ENCODE measurements around the gene ABLIM2. TPM values are rescaled to one million over a fixed set of nuclear protein-coding genes. Genes with fewer than 3 reads are reported as not detected.
A peak's percentile ranks its signal among the peaks of the same experiment; 100 is the strongest.

ABLIM2 gene
- total RNA-seq, 2 experiments from 2014 or later, result 0.58 to 0.64 TPM

- ChIA-PET POLR2A (no interaction called here), CTCF (no interaction called here)
- Mint-ChIP-seq H3K27ac (no peak overlapping the region), H3K9me3 (ENCODE audit: low read depth) (no peaks in the 10 kb centered on the region), H3K27me3 (no peaks in the 10 kb centered on the region), H3K4me1 (no peaks in the 10 kb centered on the region), H3K36me3 (ENCODE audit: low read depth) (no peaks in the 10 kb centered on the region), H3K4me3 (no peak overlapping the region)
- intact Hi-C loops (cut with DNase I, micrococcal nuclease), result no loop called here
- DNase-seq, result no peak
- no peak for ATAC-seq
Observed at GRCh38 chr4:8072235-8072968, 86.2 kb downstream of the ABLIM2 start.

GRCh38 chr4:8071766-8072165, 86.8 kb downstream of the ABLIM2 start:
- no peak for ATAC-seq
- intact Hi-C loops (cut with DNase I, micrococcal nuclease), result no loop called here
- Mint-ChIP-seq H3K27me3 (no peaks in the 10 kb centered on the region), H3K9me3 (ENCODE audit: low read depth) (no peaks in the 10 kb centered on the region), H3K27ac (no peak overlapping the region), H3K4me1 (no peaks in the 10 kb centered on the region), H3K4me3 (no peak overlapping the region), H3K36me3 (ENCODE audit: low read depth) (no peaks in the 10 kb centered on the region)
- POLR2A ChIA-PET, result no interaction called here
- CTCF ChIA-PET, result interaction anchor here (0.6 kb wide), 1 partner anchor 11 kb away, joined by 3 read pairs; no protein-coding TSS in a partner anchor
- DNase-seq, result no peak

DNA sequence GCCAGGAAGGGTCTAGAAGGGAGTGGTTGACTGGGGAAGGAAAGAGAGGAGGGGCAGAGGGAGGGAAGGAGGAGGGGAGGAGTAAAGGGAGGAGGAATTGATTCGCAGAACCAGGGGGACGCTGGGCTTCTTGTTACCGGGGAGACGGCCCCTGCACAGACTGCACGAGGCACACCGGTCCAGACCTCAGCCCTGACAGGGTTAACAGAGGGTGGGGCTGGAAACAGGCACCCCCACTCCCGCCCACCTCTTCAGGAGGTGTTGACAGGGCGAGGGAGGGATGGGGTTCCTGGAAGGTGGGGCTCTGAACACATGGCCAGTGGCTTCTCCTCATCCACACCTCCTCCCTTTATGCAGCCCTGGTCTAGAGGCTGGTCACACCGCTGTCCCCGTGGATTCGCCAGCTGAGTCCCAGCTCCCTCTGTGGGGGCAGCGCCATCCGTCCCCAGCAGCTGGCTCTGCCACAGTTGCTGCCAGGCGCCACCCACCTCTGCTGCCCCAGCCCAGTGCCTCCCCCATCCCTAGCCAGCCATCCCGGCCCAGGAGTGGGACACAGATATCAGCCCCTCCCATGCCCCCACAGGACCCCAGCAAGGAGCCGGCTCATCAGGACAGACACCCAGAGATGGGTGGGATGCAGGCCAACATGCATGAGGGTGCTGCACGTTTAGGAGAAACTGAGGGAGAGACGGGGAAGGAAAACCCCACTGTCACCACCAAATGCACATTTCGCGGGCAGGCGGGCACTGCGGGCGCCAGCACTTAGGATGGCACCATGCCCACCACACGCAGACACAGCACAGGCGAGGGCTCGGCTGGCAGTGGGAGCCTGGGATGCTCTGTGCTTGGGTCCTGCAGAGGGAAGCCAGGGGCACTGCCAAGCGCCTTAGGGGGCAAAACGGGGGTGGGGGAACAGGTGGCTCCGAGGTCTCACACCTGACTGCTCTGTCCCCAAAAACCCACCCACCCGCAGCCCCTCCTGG, 87.6 kb downstream of the ABLIM2 start:
- intact Hi-C loops (cut with DNase I, micrococcal nuclease), result no loop called here
- no peaks in the 10 kb centered on the region for H3K36me3 Mint-ChIP-seq (ENCODE audit: low read depth)
- no peak overlapping the region for H3K27ac Mint-ChIP-seq
- CTCF ChIA-PET, result interaction anchor here (0.6 kb wide), 2 partner anchors 10 to 397 kb away, joined by 3 read pairs; no protein-coding TSS in a partner anchor
- H3K27me3 Mint-ChIP-seq, result no peaks in the 10 kb centered on the region
- no peak overlapping the region for H3K4me3 Mint-ChIP-seq
- ATAC-seq (peak; percentile 12), DNase-seq (no peak)
- H3K4me1 Mint-ChIP-seq, result no peaks in the 10 kb centered on the region
- POLR2A ChIA-PET, result no interaction called here
- no peaks in the 10 kb centered on the region for H3K9me3 Mint-ChIP-seq (ENCODE audit: low read depth)

- no peak for ATAC-seq
- H3K9me3 Mint-ChIP-seq (ENCODE audit: low read depth), result peaks cover 9% of the 10 kb centered on the region
Observed at GRCh38 chr4:8069102-8069752, 89.4 kb downstream of the ABLIM2 start.

GRCh38 chr4:8067945-8068896, 90.4 kb downstream of the ABLIM2 start:
- ChIA-PET CTCF (no interaction called here), POLR2A (no interaction called here)
- peaks cover 16% of the 10 kb centered on the region for H3K9me3 Mint-ChIP-seq (ENCODE audit: low read depth)
- H3K4me3 Mint-ChIP-seq, result no peak overlapping the region
- no peaks in the 10 kb centered on the region for H3K4me1 Mint-ChIP-seq
- H3K27ac Mint-ChIP-seq, result no peak overlapping the region
- no peaks in the 10 kb centered on the region for H3K27me3 Mint-ChIP-seq
- intact Hi-C loops (cut with DNase I, micrococcal nuclease), result no loop called here
- DNase-seq (no peak), ATAC-seq (no peak)
- peaks cover 2% of the 10 kb centered on the region for H3K36me3 Mint-ChIP-seq (ENCODE audit: low read depth)

More at GRCh38 chr4:8069102-8069752, 89.4 kb downstream of the ABLIM2 start:
- no peaks in the 10 kb centered on the region for H3K4me1 Mint-ChIP-seq
- POLR2A ChIA-PET, result no interaction called here
- CTCF ChIA-PET, result no interaction called here
- H3K36me3 Mint-ChIP-seq (ENCODE audit: low read depth), result no peaks in the 10 kb centered on the region
- H3K27ac Mint-ChIP-seq, result no peak overlapping the region
- no peaks in the 10 kb centered on the region for H3K27me3 Mint-ChIP-seq
- no peak overlapping the region for H3K4me3 Mint-ChIP-seq
- intact Hi-C loops (cut with DNase I, micrococcal nuclease), result no loop called here
- DNase-seq, result no peak

DNA sequence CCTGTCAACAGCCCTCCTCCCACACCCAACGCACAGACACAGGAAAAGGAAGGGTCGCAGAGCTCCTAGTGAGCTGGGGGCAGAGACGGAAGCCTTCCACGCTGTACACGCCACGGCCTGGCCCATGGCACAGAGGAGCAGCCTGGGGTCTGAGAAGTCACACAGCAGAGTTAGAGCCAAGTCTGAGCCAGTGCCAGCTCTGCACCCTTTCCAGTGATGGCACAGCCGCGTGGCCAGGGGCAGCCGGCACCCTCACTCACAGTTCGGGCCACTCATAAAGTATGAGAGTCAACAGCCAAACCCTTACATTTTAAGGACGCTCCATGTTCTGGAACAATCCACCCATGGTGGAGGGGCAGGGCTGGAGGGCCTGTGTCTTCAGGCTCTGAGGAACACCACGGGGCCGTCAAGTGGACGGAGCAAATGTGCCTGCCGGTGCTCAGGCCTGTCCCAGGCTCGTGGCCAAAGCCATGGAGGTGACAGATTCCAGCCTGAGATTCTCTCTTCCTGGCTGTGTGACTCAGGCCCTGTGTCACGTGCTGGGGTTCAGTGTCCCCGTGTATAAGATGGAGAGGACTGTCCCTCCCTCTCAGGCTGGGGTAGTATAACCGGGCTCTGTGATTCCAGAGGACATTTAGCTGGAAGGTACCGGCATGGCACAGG, 91.2 kb downstream of the ABLIM2 start:
- DNase-seq (no peak), ATAC-seq (no peak)
- H3K27ac Mint-ChIP-seq, result no peak overlapping the region
- H3K4me3 Mint-ChIP-seq, result no peak overlapping the region
- H3K9me3 Mint-ChIP-seq (ENCODE audit: low read depth), result peaks cover 16% of the 10 kb centered on the region
- intact Hi-C loops (cut with DNase I, micrococcal nuclease), result no loop called here
- CTCF ChIA-PET, result no interaction called here
- no peaks in the 10 kb centered on the region for H3K27me3 Mint-ChIP-seq
- no peaks in the 10 kb centered on the region for H3K4me1 Mint-ChIP-seq
- peaks cover 2% of the 10 kb centered on the region for H3K36me3 Mint-ChIP-seq (ENCODE audit: low read depth)
- POLR2A ChIA-PET, result no interaction called here

- ATAC-seq (no peak), DNase-seq (no peak)
- H3K27ac Mint-ChIP-seq, result no peak overlapping the region
- no peak overlapping the region for H3K4me3 Mint-ChIP-seq
- H3K36me3 Mint-ChIP-seq (ENCODE audit: low read depth), result peaks cover 2% of the 10 kb centered on the region
- peaks cover 16% of the 10 kb centered on the region for H3K9me3 Mint-ChIP-seq (ENCODE audit: low read depth)
- H3K27me3 Mint-ChIP-seq, result no peaks in the 10 kb centered on the region
- intact Hi-C loops (cut with DNase I, micrococcal nuclease), result no loop called here
- CTCF ChIA-PET, result no interaction called here
- H3K4me1 Mint-ChIP-seq, result no peaks in the 10 kb centered on the region
- POLR2A ChIA-PET, result no interaction called here
Observed at GRCh38 chr4:8066336-8066931, 92.2 kb downstream of the ABLIM2 start.

DNA sequence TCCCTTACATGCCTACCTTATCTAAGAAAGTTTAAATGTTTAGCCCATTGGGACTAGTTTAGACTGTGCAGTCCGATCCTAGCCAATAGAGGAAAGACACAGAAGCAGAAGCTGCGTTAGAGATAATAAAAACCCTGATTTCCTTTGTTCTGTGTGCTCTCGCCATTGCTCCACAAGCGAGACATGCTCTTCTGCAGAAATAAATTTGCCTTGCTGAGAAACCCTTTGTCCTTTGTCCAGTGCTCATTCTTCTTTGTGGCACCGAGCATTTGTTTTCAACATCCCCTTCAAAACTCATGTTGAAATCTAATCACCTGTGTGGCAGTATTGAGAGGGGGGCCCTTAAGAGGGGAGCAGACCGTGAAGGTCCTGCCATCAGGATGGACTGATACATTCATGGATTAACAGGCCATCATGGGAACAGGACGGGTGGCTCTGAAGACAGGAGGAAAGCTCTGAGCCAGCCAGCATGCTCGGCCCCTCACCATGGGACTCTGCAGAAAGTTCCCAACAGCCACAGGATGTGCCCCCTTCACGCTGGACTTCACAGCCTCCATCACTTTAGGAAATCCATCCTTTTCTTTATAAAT, 94.5 kb downstream of the ABLIM2 start:
- DNase-seq (no peak), ATAC-seq (no peak)
- CTCF ChIA-PET, result no interaction called here
- no peak overlapping the region for H3K27ac Mint-ChIP-seq
- intact Hi-C loops (cut with DNase I, micrococcal nuclease), result no loop called here
- H3K9me3 Mint-ChIP-seq (ENCODE audit: low read depth), result peaks cover 16% of the 10 kb centered on the region
- POLR2A ChIA-PET, result no interaction called here
- no peaks in the 10 kb centered on the region for H3K27me3 Mint-ChIP-seq
- H3K4me1 Mint-ChIP-seq, result no peaks in the 10 kb centered on the region
- H3K4me3 Mint-ChIP-seq, result no peak overlapping the region
- peaks cover 2% of the 10 kb centered on the region for H3K36me3 Mint-ChIP-seq (ENCODE audit: low read depth)

DNA sequence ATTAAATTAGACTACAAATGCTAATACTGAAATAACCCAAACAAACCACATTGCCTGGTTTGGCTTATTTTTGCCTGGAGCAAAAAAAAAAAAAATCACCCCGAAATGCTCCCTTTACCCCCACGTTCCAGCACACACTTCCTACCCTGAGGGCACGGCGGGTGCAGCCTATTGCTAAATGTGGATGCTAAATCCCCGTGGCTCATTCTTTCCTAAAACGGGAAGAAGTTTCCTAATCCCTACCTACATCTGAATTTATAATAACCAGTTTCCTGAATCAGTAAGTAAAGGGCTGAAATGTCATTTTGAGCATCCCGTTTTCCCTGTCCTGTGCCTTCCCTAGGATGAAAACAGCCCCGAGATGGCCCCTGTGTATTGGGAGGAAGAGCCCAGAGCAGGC, 97.0 kb downstream of the ABLIM2 start:
- POLR2A ChIA-PET, result no interaction called here
- no peak for DNase-seq
- Mint-ChIP-seq H3K9me3 (ENCODE audit: low read depth) (peaks cover 16% of the 10 kb centered on the region), H3K36me3 (ENCODE audit: low read depth) (peaks cover 5% of the 10 kb centered on the region), H3K4me1 (no peaks in the 10 kb centered on the region), H3K27ac (no peak overlapping the region), H3K27me3 (no peaks in the 10 kb centered on the region), H3K4me3 (no peak overlapping the region)
- intact Hi-C loops (cut with DNase I, micrococcal nuclease), result no loop called here
- ATAC-seq, result no peak
- CTCF ChIA-PET, result no interaction called here

- Mint-ChIP-seq H3K27ac (no peak overlapping the region), H3K9me3 (ENCODE audit: low read depth) (peaks cover 16% of the 10 kb centered on the region), H3K4me3 (no peak overlapping the region), H3K4me1 (no peaks in the 10 kb centered on the region), H3K27me3 (no peaks in the 10 kb centered on the region), H3K36me3 (ENCODE audit: low read depth) (peaks cover 5% of the 10 kb centered on the region)
- CTCF ChIA-PET, result interaction anchor here (0.6 kb wide), 1 partner anchor 10 kb away, joined by 3 read pairs; no protein-coding TSS in a partner anchor
- DNase-seq (no peak), ATAC-seq (no peak)
- POLR2A ChIA-PET, result no interaction called here
- intact Hi-C loops (cut with DNase I, micrococcal nuclease), result no loop called here
Observed at GRCh38 chr4:8061145-8061544, 97.5 kb downstream of the ABLIM2 start.

Measured in activated CD4-positive, alpha-beta T cell treated with anti-CD3 and anti-CD28 coated beads for 36 hours (primary cell).